Testis (tissue), 2 donors: ENCODE data around the gene FAM184A.

Experiments
- CTCF ChIP-seq, 3 experiments: fragments of 450-650 bp in 2 of 3; fragments of 200-600 bp in 1 of 3; sonication (generic) in 1 of 3; IDR thresholded peaks; one replicate each; pipeline ENCODE4 v1.5.1; 2016 to 2019; ENCODE audit warnings: antibody characterized with exemption in 3 of 3, mild to moderate bottlenecking in 2 of 3, moderate library complexity in 1 of 3
- POLR2A ChIP-seq: fragments of 450-650 bp; IDR thresholded peaks from one replicate; pipeline ENCODE4 v1.6.1; 2017; ENCODE audit warnings: antibody characterized with exemption, mild to moderate bottlenecking, moderate library complexity

DNA sequence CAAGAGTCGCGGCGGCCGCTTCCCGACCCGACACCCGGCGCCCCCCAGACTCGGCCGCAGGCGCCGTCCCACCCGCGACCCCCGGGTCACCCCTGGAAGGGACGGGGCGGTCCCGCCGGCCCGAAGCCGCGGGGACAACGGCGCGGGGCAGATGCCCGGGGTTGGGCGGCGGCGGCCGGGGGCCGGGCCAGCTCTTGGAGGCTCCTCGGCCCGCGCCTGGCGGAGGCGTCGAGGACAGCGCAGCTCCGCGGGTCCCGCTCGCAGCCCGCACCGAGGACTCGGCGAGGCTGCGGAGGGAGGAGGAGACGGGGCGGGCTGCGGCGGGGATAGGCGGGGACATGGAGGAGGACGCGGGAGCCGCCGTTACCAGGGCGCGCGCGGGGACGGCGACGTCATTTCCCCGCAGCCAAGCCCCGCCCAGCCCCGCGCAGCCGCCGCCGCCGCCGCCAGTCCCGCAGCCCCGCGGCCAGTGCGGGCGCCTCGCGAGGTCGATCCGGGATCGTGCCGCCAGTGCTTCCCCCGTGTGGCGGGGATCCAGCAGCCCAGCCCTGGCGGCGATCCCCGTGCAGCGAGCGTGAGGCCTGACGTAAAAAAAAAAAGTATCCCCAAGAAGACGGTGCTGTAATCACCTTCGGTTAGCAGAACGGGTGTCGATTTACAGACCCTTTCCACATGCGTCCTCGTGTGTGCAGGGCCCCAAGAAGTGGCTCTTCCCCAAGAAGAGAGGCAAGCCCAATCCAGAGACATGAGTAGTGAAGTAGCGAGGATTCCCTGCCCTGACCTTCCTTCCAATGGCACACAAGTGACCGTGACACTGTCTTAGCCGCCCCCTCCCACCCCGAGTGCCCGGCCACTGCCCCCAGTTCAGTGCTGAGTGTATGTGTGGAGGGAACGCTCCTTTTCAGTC, at the start of gene FAM184A:
- TF ChIP-seq CTCF (IDR thresholded peaks at IDR 0.05) (peak in 2 of 3 experiments; percentile 13), POLR2A (no peak)
